HK-2 (cell line): ENCODE data around the gene VARS1.
"Not testable (repeated sequence)": the region's sequence is repeated elsewhere in the genome, so short reads cannot be mapped to it uniquely, and the experiment has no call there.

Experiments used
- DNase-seq: peaks from one replicate; pipeline ENCODE4 v3.0.0-alpha.2; 2018; ENCODE audit not compliant: unreplicated experiment

Gene VARS1

GRCh38 chr6:31794294-31794865 is 1.2 kb downstream of the VARS1 start:
- peak; percentile 36 for DNase-seq

- DNase-seq = not testable (repeated sequence)
Measured at GRCh38 chr6:31793927-31794245, 1.7 kb downstream of the VARS1 start.

DNA sequence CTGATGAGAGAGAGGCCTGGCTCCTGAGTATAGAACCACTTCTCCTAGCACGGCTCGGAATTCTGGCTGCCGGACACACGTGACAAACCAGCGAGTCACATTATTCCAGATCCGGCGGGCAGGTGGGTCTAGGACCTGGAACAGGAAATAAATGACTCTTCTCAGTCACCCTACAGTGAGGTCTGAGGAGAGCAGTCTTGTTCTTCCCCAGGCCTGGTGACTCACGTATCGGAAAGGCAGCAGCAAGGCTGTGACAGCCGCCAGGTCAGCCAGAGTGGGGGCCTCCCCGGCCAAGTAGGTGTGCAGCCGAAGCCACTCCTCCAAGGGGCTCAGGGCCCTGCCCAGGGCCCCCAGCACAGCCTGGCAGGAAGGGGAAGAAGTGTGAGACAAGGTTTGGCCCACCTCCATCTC is 2.8 kb downstream of the VARS1 start:
- peak; percentile 89 for DNase-seq

GRCh38 chr6:31792090-31792374 is 3.5 kb downstream of the VARS1 start:
- no peak for DNase-seq

DNA sequence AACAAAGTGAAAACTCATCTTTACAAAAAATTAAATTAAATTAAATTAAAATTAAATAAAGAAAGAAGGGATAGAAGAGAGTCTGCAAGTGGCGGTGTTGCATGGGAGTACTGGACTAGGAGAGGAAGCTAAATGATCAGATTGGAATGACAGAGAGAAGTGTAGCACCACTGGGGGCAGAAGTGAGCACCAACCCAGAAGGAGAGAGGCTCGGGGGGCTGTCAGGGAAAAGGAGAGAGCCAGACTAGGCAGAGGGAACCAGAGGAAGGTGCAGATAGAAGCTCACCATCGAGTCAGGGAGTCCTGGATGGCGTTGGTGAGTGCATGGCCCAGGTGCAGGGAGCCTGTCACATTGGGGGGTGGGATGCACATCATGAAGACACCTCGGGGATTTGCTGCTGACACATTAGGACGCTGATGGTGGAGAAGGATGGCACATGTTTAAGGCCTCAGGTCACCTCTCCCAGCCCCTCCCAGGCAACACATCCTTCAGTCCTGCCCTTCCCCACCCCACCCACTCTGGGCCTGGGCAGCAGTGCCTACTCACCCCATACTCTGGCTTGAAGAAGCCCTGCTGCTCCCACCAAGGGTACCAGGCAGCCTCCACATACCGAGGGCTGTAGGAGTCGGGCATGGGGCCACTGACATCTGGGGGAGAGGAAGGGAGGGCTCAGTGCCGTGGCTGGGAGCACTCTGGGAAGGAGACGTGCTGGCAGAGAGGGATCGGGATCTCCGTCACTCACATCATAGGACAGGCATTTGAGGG is 4.0 kb downstream of the VARS1 start:
- DNase-seq = no peak

DNA sequence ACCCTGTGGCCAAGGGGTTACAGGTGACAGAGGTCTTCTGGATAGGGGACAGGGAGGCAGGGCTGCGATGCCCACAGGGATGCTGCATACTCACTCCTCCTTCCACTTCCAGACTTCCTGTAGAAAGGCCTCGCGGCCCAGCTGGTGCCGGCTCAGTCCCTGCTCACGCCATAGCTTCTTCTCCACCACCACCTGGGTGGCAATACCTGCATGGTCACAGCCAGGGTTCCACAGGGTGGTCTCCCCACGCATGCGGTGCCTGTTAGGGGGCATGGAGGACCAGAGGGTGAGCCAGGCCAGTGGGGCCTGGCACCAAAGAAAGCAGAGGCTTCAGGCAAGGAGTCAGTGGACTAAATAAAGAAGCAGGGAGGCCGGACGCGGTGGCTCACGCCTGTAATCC is 10.1 kb downstream of the VARS1 start:
- no peak for DNase-seq

DNA sequence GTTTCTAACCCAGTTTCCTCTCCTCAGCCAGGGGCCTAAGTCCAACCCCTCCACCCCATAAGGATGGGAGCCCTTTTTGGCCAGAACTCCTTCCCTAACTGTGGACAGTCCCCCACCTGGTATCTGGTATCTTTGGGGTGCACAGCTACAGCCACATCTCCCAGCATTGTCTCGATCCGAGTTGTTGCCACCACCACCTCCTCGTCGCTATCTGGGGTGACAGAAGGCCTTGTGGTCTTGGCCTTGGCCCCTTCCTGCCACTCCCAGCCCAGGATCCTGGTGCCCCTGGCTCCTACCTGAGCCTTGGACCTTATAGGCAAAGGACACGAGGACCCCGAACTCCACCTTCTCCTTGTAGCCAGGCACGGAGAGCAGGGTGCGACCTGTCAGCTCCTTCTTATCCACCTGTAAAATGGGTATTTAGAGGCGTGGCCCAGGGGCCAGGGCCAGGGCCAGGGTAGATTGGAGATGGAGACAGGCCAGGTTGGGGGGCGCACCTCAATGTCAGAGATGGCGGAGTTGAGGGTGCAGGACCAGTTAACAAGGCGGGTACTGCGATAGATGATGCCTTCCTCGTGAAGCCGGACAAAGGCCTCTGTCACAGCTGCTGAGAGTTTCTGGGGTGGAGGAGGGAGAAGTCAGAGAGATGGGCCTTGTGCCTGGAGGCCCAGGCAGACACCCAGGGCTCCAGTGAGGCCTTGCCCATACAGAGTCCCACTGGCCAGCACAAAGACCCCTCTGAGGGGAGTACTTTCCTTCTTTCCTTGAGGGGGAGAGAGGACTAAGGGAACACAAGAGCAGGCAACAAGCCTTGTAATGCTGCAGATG is 11.2 kb downstream of the VARS1 start:
- no peak for DNase-seq

GRCh38 chr6:31782126-31782855 is 13.3 kb downstream of the VARS1 start:
- no peak for DNase-seq

- DNase-seq = no peak
Measured at GRCh38 chr6:31781244-31782125, 14.1 kb downstream of the VARS1 start.

- no peak for DNase-seq
Measured at GRCh38 chr6:31780507-31781243, 14.9 kb downstream of the VARS1 start.

GRCh38 chr6:31779908-31780307 is 15.6 kb downstream of the VARS1 start:
- DNase-seq = no peak

GRCh38 chr6:31778999-31779885 is 16.3 kb downstream of the VARS1 start:
- no peak for DNase-seq

DNA sequence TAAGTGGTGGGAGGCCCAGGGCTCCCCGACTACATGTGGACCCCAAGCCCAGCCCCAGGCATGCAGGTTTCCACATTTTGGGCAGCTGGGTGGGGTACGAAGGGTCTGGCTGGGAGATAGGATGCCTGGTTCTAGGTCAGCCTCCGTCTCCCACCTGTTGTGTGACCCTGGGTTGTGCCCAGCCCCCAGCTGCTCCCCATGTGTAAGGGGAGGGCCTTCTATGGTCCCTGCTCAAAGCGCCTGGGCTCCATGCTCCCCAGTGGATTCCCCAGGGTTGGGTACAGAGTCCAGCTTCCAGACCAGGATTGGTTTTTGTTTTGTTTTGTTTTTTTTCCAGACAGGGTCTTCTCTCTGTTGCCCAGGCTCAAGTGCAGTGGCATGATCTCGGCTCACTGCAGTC is 17.4 kb downstream of the VARS1 start:
- no peak for DNase-seq

DNA sequence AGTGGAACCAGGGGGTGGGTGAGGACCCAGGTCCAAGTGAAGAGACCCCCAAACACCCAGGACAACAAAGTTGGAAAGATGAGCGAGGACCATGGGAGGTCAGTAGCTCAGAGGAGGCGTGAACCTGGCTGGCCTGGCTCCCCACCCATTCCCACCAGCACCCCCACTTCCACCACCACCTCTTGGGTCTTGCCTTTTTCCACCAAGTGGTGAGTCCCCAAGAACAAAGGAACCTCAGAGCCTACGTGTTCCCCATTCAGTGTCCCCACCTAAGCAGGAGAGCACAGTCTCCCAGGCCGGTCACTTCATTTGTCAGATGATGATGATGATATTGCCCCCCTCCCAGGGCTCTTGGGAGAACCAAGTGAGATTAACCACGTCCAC is 17.9 kb downstream of the VARS1 start:
- no peak for DNase-seq

GRCh38 chr6:31776989-31777666 is 18.4 kb downstream of the VARS1 start, which contains the start of gene VWA7:
VWA7 (minus strand) TSS chr6:31777328; CDS start chr6:31776779, 549 bp downstream.
- DNase-seq = peak; percentile 94

DNA sequence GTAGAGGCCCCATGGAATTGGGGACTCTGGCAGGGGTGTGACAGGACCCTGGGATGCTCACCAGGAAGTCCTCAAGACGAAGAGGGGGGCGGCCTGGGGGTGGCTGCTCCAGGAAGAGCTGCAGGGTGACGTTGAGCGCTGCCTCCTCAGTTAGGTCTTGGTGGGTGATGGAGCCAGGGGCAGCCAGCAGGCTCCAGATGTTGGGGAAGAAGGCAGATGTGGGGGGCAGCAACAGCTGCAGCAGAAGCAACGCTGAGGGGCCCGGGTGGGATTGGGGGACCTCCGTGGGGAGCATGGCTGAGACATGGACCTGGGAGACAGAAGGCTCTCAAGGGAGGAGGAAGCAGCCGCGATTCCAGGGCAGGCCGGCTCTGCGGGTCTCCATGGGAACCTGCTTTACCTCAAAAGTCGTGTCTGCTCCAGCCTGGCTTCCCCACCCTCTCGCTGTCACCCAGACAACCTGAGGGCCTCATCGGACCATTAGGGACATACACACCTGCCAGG is 19.0 kb downstream of the VARS1 start:
- no peak for DNase-seq

DNA sequence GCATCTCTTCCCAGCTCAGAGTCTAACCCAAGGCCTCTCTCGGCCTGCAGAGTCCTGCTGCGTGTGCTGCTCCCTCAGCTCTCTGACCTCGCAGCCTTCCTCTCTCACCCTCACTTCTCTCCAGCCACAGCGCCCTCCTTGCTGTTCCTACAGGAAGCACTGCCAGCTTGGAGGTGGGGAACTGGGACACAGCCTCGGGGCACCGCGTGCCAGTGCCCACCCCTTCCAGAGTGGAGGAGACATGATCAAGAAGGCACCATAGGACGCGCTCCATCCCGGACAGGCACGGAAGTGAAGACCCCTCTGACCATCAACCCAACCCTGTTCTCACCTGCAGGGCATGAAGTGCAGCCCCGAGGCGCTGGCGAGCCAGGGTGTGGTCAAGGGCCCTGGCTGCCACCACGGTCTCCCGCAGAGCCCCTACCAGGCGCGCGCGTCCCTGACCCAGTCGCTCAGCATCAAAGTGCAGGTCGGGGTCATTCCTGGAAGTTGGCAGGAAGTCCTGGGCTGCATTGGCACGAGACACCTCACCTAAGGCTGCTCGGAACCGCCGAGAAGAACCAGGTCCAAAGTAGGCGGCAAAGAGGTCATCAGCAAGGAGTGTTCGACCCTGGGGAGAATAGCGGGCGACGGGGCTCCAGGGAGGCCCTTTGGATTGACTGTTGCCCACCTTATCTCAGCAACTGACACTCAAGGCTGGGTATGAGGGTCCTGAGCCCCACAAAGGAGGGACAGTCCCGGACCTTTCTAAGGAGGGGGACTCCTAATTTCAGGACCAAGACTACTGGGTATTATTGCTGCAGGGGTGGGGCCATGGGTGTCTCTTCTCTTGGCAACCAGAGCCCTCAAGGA is 19.7 kb downstream of the VARS1 start:
- DNase-seq = no peak

DNA sequence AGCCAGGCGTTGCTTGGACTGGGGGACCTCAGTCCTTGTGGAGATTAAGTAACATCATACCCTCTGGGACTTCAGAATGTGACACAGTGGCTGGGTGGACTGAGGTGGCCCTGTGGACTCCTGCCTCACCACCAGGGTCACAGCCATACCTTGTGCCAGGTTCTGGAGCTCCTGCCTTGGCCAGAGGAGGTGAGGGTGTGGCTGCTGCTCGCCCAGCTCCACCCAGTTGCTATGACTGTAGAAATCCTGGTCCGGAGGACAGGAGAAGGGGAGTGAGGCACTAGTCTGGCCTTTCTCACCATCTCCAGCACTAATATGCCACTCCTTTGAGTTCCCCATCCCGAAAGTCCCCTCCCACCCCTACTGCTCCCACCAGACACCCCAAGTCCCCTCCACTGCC is 20.4 kb downstream of the VARS1 start:
- DNase-seq = no peak
